SIG-M5 treated with dmso at 0.1 percent for 504 hours (cell line): ENCODE results near the gene SLC25A33.
"Not testable (repeated sequence)": the region's sequence is repeated elsewhere in the genome, so short reads cannot be mapped to it uniquely, and the experiment has no call there.

Experiments
- DNase-seq: peaks from one replicate; lab custom pipeline; 2025; ENCODE audit not compliant: unreplicated experiment; lab: John Stamatoyannopoulos, UW

SLC25A33 gene, protein sequence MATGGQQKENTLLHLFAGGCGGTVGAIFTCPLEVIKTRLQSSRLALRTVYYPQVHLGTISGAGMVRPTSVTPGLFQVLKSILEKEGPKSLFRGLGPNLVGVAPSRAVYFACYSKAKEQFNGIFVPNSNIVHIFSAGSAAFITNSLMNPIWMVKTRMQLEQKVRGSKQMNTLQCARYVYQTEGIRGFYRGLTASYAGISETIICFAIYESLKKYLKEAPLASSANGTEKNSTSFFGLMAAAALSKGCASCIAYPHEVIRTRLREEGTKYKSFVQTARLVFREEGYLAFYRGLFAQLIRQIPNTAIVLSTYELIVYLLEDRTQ

DNA sequence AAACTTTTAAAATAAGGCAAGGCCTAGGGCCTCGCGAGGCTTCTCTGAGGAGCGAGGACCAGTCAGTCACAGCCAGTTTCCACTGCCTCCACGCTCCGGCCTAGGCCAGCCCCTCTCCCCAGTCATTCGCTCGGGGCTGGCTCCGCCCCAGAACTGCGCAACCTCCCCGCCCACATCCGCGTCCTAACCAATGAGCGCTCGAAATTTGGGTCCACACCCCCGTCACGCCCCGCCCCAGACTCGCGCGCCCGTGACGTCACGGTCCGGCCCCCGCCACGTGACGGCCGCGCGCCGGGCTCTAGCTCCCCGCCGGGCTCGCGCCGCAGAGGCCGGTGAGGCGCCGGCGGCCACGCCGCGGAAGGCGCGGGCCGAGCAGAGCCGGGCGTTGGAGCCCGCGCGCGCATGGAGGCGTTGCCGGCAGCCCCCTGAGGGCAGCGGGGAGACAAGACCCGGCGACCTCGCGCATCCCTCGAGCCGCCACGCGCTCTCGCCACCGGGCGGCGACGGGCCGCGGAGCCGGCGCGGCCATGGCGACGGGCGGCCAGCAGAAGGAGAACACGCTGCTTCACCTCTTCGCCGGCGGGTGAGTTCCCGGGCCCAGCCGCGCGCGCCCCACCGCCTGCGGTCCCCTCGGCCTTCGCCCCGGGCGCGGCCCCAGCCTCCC, at the start of gene SLC25A33:
TSS of gene SLC25A33 (plus strand) at position 301 of the 664 bp plus-strand sequence. CDS start at position 528, 227 bp downstream.
- DNase-seq = peak; percentile 92

DNA sequence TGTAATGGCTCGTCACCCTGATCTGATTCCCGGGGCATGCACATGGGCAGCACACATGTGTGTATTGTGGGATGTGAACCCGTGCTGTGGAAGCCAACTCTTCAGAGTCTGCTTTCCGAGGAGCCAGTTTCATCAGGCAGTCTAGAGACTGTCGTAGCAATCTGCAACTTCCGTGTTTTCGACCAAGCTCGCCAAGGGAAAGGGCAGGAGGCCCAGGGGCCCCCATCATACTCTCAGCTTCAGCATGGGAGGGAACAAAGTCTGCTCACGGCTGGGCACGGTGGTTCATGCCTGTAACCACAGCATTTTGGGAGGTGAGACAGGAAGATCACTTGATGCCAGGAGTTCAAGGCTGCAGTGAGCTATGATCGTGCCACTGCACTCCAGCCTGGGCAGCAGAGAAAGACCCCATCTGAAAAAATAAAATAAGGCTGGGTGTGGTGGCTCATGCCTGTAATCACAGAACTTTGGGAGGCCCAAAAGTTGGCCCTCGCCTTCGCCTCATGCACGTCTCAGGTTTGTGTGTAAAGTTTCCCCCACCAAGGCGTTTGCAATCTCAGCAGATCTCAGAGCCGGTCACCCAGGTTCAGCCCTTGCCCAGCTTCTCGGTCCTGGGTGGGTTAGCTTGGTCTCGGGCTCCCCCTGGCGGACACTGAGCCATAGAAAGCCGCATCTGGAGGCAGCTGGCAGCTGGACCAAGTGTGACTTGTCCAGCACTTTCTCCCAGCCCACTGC, 48.5 kb upstream of the SLC25A33 start:
- DNase-seq = peak; percentile 52

DNA sequence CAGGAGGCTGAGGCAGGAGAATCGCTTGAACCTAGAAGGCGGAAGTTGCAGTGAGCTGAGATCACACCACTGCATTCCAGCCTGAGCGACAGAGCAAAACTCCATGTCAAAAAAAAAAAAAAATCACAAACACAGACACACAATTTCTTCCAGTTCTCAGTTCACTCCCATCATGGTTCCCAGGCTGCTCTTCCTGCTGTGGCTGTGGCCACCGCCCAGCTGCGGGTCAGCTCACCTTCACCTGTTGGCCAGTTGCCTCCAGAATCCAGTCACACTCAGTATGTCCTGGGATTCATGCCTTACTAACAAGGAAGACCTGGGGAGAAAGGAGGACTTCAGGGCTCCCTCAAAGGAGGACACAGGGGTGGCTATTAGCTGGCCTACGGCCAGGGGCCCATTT, 45.9 kb upstream of the SLC25A33 start:
- DNase-seq = no peak

DNA sequence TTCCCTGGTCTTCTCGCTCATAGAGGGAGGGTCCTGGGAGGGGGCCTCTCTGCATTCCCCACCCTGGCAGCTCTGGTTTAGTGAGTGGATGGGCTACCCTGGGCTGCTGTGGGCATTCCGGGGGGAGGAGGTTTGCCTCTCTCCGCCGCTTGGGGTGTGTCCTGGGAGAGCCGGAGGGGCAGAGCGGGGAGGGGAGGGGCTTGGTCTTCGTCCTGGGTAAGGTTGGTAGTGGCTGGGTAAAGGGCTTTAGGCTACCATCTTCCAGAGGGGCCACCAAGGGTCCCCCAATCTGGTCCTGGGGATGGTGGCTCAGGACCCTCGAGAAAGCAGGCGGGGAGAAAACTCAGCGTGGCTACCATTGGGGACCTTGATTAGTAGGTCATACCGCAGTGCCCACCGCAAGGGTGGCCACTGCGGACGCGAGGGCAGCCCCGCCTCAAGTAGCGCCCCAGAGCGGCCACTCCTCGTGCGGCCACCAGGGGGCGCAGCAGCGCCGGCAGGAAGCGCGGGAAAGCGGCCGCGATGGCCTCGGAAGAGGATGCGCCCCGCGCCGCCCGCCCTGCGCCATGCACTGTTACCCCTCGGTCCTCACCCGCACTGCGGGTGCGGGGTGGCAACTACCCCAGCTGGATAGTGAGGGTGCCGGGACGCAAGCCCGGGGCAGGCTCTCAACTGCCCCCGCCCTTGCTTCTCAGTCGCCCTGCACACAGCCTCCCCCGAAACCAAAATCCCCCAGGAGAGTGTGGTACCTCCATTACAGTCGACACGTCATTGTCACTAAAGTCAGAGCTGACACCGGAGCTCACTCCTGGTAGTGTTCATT, 44.1 kb upstream of the SLC25A33 start:
- DNase-seq = no peak

- no peak for DNase-seq
Measured at GRCh38 chr1:9495854-9496374, 43.4 kb upstream of the SLC25A33 start.

DNA sequence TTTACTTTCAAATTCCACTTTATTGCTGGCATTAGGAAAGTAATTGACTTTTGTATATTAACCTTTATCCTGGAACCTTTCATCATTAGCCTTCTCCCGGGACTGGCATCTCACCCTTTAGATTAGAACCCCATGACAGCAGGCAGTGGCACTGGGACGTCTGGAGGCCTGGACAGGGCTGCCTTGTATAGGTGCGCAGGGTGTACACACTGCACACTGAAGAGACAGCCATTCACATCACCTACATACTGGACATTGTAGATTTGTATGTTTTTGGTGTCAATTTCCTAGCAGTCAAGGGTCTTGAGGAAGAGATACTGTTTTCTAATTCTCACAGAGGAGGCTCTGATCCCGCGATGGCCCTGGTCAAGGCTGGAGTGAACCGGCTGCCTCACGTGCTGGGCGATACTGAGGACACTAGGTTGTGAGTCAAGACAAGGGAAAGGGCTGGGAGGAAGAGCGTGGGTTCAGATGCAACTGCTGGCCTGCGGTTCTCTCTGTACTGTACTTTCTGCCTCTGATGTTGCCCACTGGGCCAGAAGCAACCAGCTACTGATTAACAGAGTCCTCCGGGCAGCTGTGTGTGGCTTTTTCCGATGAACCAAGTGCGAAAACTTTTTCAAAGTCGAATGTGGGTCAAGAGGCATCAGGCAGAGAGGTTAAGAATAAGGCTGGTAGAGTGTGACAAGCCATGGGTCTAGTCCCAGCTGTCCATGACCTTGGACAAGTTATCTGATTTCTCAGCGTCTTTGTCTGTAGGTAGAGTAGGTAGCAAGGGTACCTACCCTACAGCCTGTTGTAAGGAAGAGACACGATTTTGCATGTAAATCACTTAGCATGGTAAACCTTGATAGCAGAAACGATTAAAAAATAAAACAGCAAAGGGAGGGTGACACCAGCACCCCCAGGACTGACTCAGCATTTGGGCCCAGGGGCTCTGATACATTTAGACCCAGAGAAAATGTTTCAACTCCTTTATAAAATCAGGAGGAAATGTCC, 38.2 kb upstream of the SLC25A33 start:
- DNase-seq = no peak

DNA sequence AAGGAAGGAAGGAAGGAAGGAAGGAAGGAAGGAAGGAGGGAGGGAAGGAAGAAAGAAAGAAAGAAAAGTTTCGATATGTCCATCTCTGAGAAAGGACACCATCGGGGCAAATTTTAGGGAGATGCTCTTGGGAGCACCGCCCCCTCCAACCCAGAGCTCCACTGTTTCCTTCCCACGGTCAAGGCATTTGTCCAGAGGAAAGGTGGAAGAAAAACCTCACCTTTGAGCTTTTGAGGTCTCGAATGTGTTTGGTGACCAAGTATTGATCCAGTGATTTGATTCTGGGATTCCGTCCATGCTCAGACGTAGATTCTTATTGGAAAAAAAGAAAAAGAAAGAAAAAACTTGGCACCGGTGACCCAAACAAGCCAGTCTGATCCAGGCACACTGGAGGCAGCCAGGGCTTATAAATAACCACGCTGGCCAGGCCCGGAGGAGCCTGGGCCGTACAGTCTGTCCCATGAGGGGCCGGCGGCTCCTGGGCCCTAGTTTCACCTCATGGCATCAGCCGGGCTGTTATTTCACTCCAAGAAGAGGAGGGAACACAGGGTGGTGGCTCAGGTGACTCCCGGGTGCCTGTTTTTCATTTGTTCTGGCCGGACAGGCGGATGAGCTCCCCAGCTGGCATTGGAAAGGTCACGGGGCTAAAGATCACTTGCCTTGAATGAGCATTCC, 36.1 kb upstream of the SLC25A33 start:
- no peak for DNase-seq

- DNase-seq = no peak
Measured at GRCh38 chr1:9505143-9505542, 34.1 kb upstream of the SLC25A33 start.

DNA sequence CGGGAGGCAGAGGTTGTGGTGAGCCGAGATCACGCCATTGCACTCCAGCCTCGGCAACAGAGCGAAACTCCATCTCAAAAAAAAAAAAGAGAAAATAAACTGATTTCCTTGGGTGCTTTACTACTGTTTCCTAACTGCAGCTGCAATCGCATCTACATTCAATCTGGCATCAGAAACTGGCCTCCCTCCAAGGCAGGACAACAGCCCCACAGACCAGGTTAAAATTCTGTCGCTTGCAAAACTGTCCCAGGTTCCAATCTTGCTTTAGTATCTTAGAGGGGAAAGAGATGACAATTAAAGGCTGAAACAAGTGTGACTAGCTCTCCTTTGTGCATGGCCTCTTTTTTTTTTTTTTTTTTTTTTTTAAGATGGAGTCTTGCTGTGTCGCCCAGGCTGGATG, 32.4 kb upstream of the SLC25A33 start:
- DNase-seq = no peak

DNA sequence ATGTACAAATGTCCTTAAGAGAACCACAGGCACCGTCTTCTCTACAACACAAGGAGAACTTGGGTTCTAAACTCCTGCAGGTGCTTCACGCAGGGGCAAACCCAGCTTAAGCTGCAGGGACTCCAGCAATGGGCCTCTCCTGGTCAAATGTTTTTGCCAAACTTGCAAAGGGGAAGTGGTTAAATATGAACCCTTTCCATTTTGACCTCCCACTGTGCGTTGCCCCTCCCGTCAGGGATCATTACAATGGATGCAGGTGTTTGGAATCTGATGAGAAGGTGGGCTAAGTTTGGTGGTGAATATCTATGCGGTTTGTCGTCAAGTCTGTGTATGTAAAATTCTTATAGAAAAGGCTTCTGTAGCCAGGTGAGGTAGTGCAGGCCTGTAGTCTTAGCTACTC, 29.1 kb upstream of the SLC25A33 start:
- DNase-seq = no peak

DNA sequence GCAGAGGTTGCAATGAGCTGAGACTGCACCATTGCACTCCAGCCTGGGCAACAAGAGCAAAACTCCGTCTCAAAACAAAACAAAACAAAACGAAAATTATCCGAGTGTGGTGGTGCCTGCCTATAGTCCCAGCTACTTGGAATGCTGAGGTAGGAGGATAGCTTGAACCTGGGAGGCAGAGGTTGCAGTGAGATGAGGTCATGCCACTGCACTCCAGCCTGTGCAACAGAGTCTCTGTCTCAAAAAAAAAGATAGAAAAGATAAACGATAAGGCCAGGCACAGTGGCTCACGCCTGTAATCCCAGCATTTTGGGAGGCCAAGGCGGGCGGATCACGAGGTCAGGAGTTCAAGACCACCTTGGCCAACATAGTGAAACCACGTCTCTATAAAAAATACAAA, 23.7 kb upstream of the SLC25A33 start:
- not testable (repeated sequence) for DNase-seq

GRCh38 chr1:9518454-9518998, 20.7 kb upstream of the SLC25A33 start:
- no peak for DNase-seq

GRCh38 chr1:9520411-9520810, 18.9 kb upstream of the SLC25A33 start:
- DNase-seq = no peak

DNA sequence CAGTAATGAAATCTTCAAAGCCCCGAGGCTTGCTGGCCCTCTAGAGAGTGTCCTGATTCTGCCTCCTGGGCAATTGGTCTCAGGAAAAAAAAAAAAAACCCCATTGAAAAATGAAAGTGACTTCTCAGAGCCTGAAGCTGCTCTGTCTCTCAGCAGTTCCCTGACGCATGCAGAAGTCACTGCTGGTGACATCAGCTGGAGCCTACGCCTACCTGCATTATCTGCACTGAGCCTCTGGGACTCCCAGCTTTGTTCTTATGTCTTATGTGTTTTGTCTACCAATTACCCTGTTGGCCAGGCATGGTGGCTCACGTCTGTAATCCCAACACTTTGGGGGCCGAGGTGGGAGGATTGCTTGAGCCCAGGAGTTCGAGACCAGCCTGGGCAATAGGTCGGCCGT, 10.1 kb upstream of the SLC25A33 start:
- no peak for DNase-seq

- DNase-seq = no peak
Measured at GRCh38 chr1:9530320-9530719, 8.9 kb upstream of the SLC25A33 start.

DNA sequence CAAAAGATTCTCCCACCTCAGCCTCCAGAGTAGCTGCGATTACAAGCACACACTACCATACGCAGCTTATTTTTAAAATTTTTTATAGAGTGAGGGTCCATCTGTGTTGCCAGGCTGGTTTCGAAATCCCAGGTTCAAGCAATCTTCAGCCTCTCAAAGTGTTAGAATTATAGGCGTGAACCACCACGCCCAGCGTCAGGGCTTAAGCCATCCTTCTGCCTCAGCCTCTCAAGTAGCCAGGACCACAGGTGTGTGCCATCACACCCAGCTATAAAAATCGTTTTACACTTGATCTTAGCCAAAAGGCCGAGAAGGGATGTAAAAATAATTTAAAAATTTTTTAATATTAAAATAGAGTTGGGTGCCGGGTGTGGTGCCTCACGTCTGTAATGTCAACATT, 4.3 kb upstream of the SLC25A33 start:
- no peak for DNase-seq

- no peak for DNase-seq
Measured at GRCh38 chr1:9536301-9536700, 3.0 kb upstream of the SLC25A33 start.

DNA sequence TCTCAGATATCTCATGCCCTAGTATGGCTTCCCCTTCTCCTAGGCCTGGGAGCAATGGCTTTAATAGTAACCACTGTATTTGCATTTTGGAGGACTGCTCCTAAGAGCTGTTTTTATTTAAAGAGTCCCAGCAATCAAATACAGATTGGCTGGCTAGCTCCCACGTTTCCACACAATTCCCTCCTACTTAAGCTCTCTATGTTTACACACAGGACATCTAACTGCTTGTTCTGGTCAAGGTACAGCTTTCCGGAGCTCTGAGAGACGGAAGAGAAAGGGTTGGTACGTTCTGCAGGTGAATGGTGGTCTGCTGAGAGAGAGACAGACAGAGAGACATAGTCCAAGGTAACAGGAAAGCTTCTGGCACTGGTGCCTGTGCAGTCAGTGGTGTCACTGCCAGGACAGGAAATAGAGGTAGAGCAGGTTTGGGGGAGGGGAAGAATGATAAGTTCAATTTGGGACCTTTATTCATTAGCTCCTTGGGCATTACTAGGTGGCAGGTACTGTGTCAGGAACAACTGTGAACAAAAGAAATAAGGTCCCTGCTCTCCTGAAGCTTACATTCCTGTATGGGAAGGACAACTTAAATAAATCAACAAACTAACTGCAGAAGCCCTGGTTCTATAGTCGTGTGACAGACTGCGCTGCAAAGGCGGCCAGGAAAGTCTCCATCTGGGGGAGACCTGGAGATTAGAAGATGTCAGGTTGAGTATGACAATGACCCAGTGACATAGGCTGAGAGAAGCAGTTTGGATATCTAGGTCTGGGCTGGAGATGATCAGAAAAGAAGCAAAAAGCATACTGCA, 1.2 kb upstream of the SLC25A33 start:
- no peak for DNase-seq
